ENCODE measurements around the gene ZNF700. TPM values are rescaled to one million over a fixed set of nuclear protein-coding genes. Genes with fewer than 3 reads are reported as not detected.

Gene ZNF700
- total RNA-seq, result 15.2 TPM

DNA sequence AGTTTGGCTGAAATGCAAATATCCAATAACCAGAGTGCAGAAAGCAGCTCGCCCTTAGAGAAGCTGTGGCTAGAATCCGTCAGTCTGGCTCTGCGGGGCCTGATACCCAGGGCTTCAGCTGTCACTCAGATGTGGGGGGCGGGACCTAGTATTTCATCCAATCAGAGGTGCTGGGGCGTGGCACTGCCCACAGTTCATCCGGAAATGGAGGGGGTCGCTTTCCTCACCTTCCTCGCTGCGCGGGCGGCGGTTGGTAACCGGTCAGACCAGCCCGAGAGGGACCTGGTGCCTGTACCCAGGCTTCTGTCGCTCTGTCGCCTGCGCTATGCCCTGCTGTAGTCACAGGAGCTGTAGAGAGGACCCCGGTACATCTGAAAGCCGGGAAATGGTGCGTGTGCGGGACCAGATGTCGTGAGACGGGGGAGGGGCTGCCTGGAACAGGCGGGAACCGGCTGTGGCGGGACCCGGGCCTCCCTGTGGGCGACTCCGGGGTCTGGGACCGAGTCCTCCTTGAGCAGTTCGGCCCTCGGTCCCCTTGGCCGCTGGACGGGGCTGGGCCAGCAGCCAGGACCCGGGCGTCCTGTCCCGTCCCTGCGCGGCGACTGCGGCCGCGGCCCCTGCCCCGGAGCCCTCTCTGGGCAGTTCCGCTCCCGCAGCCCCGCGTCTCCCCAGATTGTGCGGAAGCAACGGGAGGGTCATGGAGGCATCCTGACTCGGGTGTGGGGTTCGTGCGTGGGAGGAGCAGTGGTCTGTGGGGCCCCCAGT lies at the start of gene ZNF700:
Gene ZNF700, plus strand, starts transcription at position 222 of the 765 bp plus-strand sequence. Its CDS starts 104 bp downstream, at position 326.

DNA sequence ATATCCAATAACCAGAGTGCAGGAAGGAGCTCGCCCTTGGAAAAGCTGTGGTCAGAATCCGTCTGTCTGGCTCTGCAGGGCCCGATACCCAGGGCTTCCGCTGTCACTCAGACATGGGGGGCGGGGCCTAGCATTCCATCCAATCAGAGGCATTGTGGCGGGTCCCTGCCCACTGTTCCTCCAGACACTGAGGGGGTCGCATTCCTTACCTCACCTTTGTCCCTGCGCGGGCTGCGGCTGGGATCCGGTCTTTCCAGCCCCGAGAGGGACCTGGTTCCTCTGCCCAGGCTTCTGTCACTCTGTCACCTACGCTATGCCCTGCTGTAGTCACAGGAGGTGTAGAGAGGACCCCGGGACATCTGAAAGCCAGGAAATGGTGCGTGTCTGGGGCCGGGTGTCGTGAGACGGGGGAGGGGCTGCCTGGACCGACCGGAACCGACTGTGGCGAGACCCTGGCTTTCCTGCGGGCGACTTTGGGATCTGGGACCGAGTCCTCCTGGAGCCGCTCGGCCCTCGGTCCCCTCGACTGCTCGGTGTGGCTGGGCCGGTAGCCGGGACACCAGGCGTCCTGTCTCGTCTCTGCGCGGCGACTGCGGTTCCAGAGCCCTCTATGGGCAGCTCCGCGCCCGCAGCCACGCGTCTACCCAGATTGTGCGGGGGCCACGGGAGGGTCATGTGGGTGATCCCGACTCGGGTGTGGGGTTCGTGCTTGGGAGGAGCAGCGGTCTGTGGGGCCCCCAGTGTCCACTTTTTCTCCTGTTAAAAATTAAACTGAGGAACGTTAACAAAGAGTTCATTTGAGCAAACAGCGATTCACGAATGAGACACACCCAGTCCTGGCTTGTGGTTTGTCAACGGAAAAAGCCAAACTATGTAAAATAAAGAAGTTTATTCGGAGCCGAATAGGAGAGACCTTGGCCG lies 37.0 kb upstream of the ZNF700 start, which contains the start of gene ZNF69:
Gene ZNF69, plus strand, starts transcription at position 172 of the 921 bp plus-strand sequence. Its CDS starts 142 bp downstream, at position 314.

GRCh38 chr19:11964858-11965645 lies 40.1 kb downstream of the ZNF700 start, which contains the start of gene ZNF763:
TSS of gene ZNF763 (plus strand) at chr19:11965040. CDS start at chr19:11965209, 169 bp downstream.

Small RNA genes lying within 50 kb of the gene (small RNA-seq; reads per million reads assigned to genes)
- gene RNA5SP464 (ENCODE audit: low replicate concordance), result not detected

Other genes with a start within 250 kb of the ZNF700 start
- 15.2 TPM for gene ZNF823, start 186.2 kb upstream of the ZNF700 start, total RNA-seq
- gene ZNF441, start 158.1 kb upstream of the ZNF700 start, total RNA-seq, result 23.7 TPM
- gene ZNF491, start 126.6 kb upstream of the ZNF700 start, total RNA-seq, result 3.8 TPM
- gene ZNF440, start 110.8 kb upstream of the ZNF700 start, total RNA-seq, result 17.0 TPM
- 15.8 TPM for gene ZNF439, start 76.4 kb upstream of the ZNF700 start, total RNA-seq
- 23.3 TPM for gene ZNF69, start 37.3 kb upstream of the ZNF700 start, total RNA-seq
- gene ZNF763, start 39.9 kb downstream of the ZNF700 start, total RNA-seq, result 8.5 TPM
- 26.7 TPM for gene ZNF433, start 110.6 kb downstream of the ZNF700 start, total RNA-seq
- 0.93 TPM for gene ZNF878, start 127.9 kb downstream of the ZNF700 start, total RNA-seq
- 27.0 TPM for gene ZNF844, start 139.6 kb downstream of the ZNF700 start, total RNA-seq
- 13.5 TPM for gene ZNF20, start 215.2 kb downstream of the ZNF700 start, total RNA-seq
- gene ZNF625, start 231.6 kb downstream of the ZNF700 start, total RNA-seq, result 22.8 TPM
- 17.4 TPM for gene ZNF136, start 238.0 kb downstream of the ZNF700 start, total RNA-seq

All from metanephros (tissue), 2 donors.